ENCODE results near the gene ITPKB.

The ITPKB gene

GRCh38 chr1:226647719-226648118 is 91.4 kb downstream of the ITPKB start:
- Histone ChIP-seq H3K4me1 (ENCODE audit: insufficient read depth, low read length) (peaks cover 15% of the 10 kb centered on the region), H3K36me3 (ENCODE audit: insufficient read depth, low read length) (no peaks in the 10 kb centered on the region), H3K27me3 (ENCODE audit: insufficient read depth, low read length) (no peaks in the 10 kb centered on the region)

GRCh38 chr1:226646870-226647449 is 92.1 kb downstream of the ITPKB start:
- H3K27me3 ChIP-seq (ENCODE audit: insufficient read depth, low read length), result no peaks in the 10 kb centered on the region
- no peak overlapping the region for H3K4me3 ChIP-seq (ENCODE audit: low read length)
- no peak overlapping the region for H2AFZ ChIP-seq (ENCODE audit: low read depth, low read length)
- H3K4me1 ChIP-seq (ENCODE audit: insufficient read depth, low read length), result peaks cover 15% of the 10 kb centered on the region
- no peaks in the 10 kb centered on the region for H3K9me3 ChIP-seq (ENCODE audit: low read length)
- H3K36me3 ChIP-seq (ENCODE audit: insufficient read depth, low read length), result peaks cover 1% of the 10 kb centered on the region

More at GRCh38 chr1:226647719-226648118, 91.4 kb downstream of the ITPKB start:
- H3K4me3 ChIP-seq (ENCODE audit: low read length), result no peak overlapping the region
- H3K9me3 ChIP-seq (ENCODE audit: low read length), result no peaks in the 10 kb centered on the region
- no peak overlapping the region for H2AFZ ChIP-seq (ENCODE audit: low read depth, low read length)

GRCh38 chr1:226646026-226646869 is 92.8 kb downstream of the ITPKB start:
- Histone ChIP-seq H3K4me3 (ENCODE audit: low read length) (no peak overlapping the region), H2AFZ (ENCODE audit: low read depth, low read length) (no peak overlapping the region), H3K36me3 (ENCODE audit: insufficient read depth, low read length) (peaks cover 4% of the 10 kb centered on the region), H3K9me3 (ENCODE audit: low read length) (no peaks in the 10 kb centered on the region), H3K27me3 (ENCODE audit: insufficient read depth, low read length) (no peaks in the 10 kb centered on the region), H3K4me1 (ENCODE audit: insufficient read depth, low read length) (peaks cover 15% of the 10 kb centered on the region)

GRCh38 chr1:226645279-226645976 is 93.7 kb downstream of the ITPKB start:
- Histone ChIP-seq H3K36me3 (ENCODE audit: insufficient read depth, low read length) (peaks cover 4% of the 10 kb centered on the region), H3K4me3 (ENCODE audit: low read length) (no peak overlapping the region), H3K4me1 (ENCODE audit: insufficient read depth, low read length) (peaks cover 9% of the 10 kb centered on the region), H3K9me3 (ENCODE audit: low read length) (no peaks in the 10 kb centered on the region), H2AFZ (ENCODE audit: low read depth, low read length) (no peak overlapping the region), H3K27me3 (ENCODE audit: insufficient read depth, low read length) (no peaks in the 10 kb centered on the region)

GRCh38 chr1:226644541-226645176 is 94.4 kb downstream of the ITPKB start:
- H2AFZ ChIP-seq (ENCODE audit: low read depth, low read length), result no peak overlapping the region
- H3K4me1 ChIP-seq (ENCODE audit: insufficient read depth, low read length), result peaks cover 3% of the 10 kb centered on the region
- peaks cover 5% of the 10 kb centered on the region for H3K36me3 ChIP-seq (ENCODE audit: insufficient read depth, low read length)
- H3K9me3 ChIP-seq (ENCODE audit: low read length), result no peaks in the 10 kb centered on the region
- no peak overlapping the region for H3K4me3 ChIP-seq (ENCODE audit: low read length)
- no peaks in the 10 kb centered on the region for H3K27me3 ChIP-seq (ENCODE audit: insufficient read depth, low read length)

- H3K4me3 ChIP-seq (ENCODE audit: low read length), result no peak overlapping the region
These were observed 95.2 kb downstream of the ITPKB start for GRCh38 chr1:226643611-226644540.

GRCh38 chr1:226643177-226643576 is 95.9 kb downstream of the ITPKB start:
- H3K27me3 ChIP-seq (ENCODE audit: insufficient read depth, low read length), result no peaks in the 10 kb centered on the region

More at GRCh38 chr1:226643611-226644540, 95.2 kb downstream of the ITPKB start:
- Histone ChIP-seq H3K27me3 (ENCODE audit: insufficient read depth, low read length) (no peaks in the 10 kb centered on the region), H3K9me3 (ENCODE audit: low read length) (no peaks in the 10 kb centered on the region), H3K36me3 (ENCODE audit: insufficient read depth, low read length) (peaks cover 6% of the 10 kb centered on the region), H3K4me1 (ENCODE audit: insufficient read depth, low read length) (peaks cover 3% of the 10 kb centered on the region), H2AFZ (ENCODE audit: low read depth, low read length) (no peak overlapping the region)

GRCh38 chr1:226642421-226642820 is 96.7 kb downstream of the ITPKB start:
- H3K9me3 ChIP-seq (ENCODE audit: low read length), result no peaks in the 10 kb centered on the region
- peaks cover 3% of the 10 kb centered on the region for H3K4me1 ChIP-seq (ENCODE audit: insufficient read depth, low read length)
- H3K36me3 ChIP-seq (ENCODE audit: insufficient read depth, low read length), result peaks cover 6% of the 10 kb centered on the region
- no peak overlapping the region for H2AFZ ChIP-seq (ENCODE audit: low read depth, low read length)
- H3K27me3 ChIP-seq (ENCODE audit: insufficient read depth, low read length), result no peaks in the 10 kb centered on the region
- H3K4me3 ChIP-seq (ENCODE audit: low read length), result no peak overlapping the region

More at GRCh38 chr1:226643177-226643576, 95.9 kb downstream of the ITPKB start:
- no peaks in the 10 kb centered on the region for H3K9me3 ChIP-seq (ENCODE audit: low read length)
- H3K4me3 ChIP-seq (ENCODE audit: low read length), result no peak overlapping the region
- H3K36me3 ChIP-seq (ENCODE audit: insufficient read depth, low read length), result peaks cover 6% of the 10 kb centered on the region
- H3K4me1 ChIP-seq (ENCODE audit: insufficient read depth, low read length), result peaks cover 3% of the 10 kb centered on the region
- H2AFZ ChIP-seq (ENCODE audit: low read depth, low read length), result no peak overlapping the region

- H2AFZ ChIP-seq (ENCODE audit: low read depth, low read length), result no peak overlapping the region
- no peaks in the 10 kb centered on the region for H3K9me3 ChIP-seq (ENCODE audit: low read length)
- no peaks in the 10 kb centered on the region for H3K27me3 ChIP-seq (ENCODE audit: insufficient read depth, low read length)
- no peak overlapping the region for H3K4me3 ChIP-seq (ENCODE audit: low read length)
- peaks cover 3% of the 10 kb centered on the region for H3K4me1 ChIP-seq (ENCODE audit: insufficient read depth, low read length)
- peaks cover 6% of the 10 kb centered on the region for H3K36me3 ChIP-seq (ENCODE audit: insufficient read depth, low read length)
These were observed 97.3 kb downstream of the ITPKB start for GRCh38 chr1:226641671-226642231.

GRCh38 chr1:226640321-226641136 is 98.6 kb downstream of the ITPKB start:
- Histone ChIP-seq H3K27me3 (ENCODE audit: insufficient read depth, low read length) (no peaks in the 10 kb centered on the region), H2AFZ (ENCODE audit: low read depth, low read length) (no peak overlapping the region), H3K36me3 (ENCODE audit: insufficient read depth, low read length) (peaks cover 6% of the 10 kb centered on the region), H3K9me3 (ENCODE audit: low read length) (no peaks in the 10 kb centered on the region), H3K4me3 (ENCODE audit: low read length) (no peak overlapping the region), H3K4me1 (ENCODE audit: insufficient read depth, low read length) (peaks cover 3% of the 10 kb centered on the region)

GRCh38 chr1:226639631-226640061 is 99.4 kb downstream of the ITPKB start:
- Histone ChIP-seq H2AFZ (ENCODE audit: low read depth, low read length) (no peak overlapping the region), H3K27me3 (ENCODE audit: insufficient read depth, low read length) (no peaks in the 10 kb centered on the region), H3K4me3 (ENCODE audit: low read length) (no peak overlapping the region), H3K36me3 (ENCODE audit: insufficient read depth, low read length) (peaks cover 6% of the 10 kb centered on the region), H3K4me1 (ENCODE audit: insufficient read depth, low read length) (peaks cover 3% of the 10 kb centered on the region), H3K9me3 (ENCODE audit: low read length) (no peaks in the 10 kb centered on the region)
